ENCODE results near the gene VPS36. TPM values are rescaled to one million over a fixed set of nuclear protein-coding genes. Genes with fewer than 3 reads are reported as not detected.

Gene VPS36
- total and polyA plus RNA-seq, 4 donors, result 10.1 to 34.6 (median 26.2) TPM

GRCh38 chr13:52432456-52432855 lies 18.0 kb downstream of the VPS36 start:
- DNase-seq (ENCODE audit: low spot score), result no peak
- no peaks in the 10 kb centered on the region for H3K27me3 ChIP-seq (ENCODE audit: control insufficient read depth in 4 of 4, insufficient read depth in 4 of 4, low read length in 3 of 4)
- no peak overlapping the region for H3K4me3 ChIP-seq (ENCODE audit: low read depth in 1 of 3, low read length in 3 of 3)
- 94% methylated on average over 2 of the region's 2 CpGs for WGBS
- H3K9ac ChIP-seq (ENCODE audit: low read depth in 1 of 2, low read length in 2 of 2), result no peak overlapping the region
- H3K36me3 ChIP-seq (ENCODE audit: control insufficient read depth in 4 of 4, insufficient read depth in 3 of 4, low read depth in 1 of 4, low read length in 3 of 4), result peaks cover 6 to 48% (median 33%) of the 10 kb centered on the region in 4 donors
- H3K9me3 ChIP-seq (ENCODE audit: control insufficient read depth in 4 of 4, low read length in 3 of 4), result no peaks in the 10 kb centered on the region
- H3K4me1 ChIP-seq (ENCODE audit: control insufficient read depth in 4 of 4, insufficient read depth in 4 of 4, low read length in 3 of 4), result no peaks in the 10 kb centered on the region
- no peak overlapping the region for H3K27ac ChIP-seq (ENCODE audit: low read depth in 1 of 2, low read length in 2 of 2)
- TF ChIP-seq REST (IDR thresholded peaks at IDR 0.05) (no peak), HNF4A (conservative IDR thresholded peaks at IDR 0.05) (no peak), EGR1 (IDR thresholded peaks at IDR 0.05; ENCODE audit: low read depth in 2 of 2) (no peak), SP1 (IDR thresholded peaks at IDR 0.05) (no peak), RXRA (IDR thresholded peaks at IDR 0.05) (no peak), GABPA (IDR thresholded peaks at IDR 0.05 in 1 of 2, conservative IDR thresholded peaks at IDR 0.05 in 1 of 2) (no peak), NR2F2 (IDR thresholded peaks at IDR 0.05) (no peak), FOXA2 (IDR thresholded peaks at IDR 0.05) (no peak), ZBTB33 (IDR thresholded peaks at IDR 0.05) (no peak), TAF1 (conservative IDR thresholded peaks at IDR 0.05) (no peak), CTCF (IDR thresholded peaks at IDR 0.05; ENCODE audit: low read depth, low read length, missing input control) (no peak), YY1 (IDR thresholded peaks at IDR 0.05) (no peak), JUND (IDR thresholded peaks at IDR 0.05) (no peak), MAX (IDR thresholded peaks at IDR 0.05) (no peak), FOXA1 (IDR thresholded peaks at IDR 0.05) (no peak), RAD21 (IDR thresholded peaks at IDR 0.05) (no peak), HNF4G (IDR thresholded peaks at IDR 0.05) (no peak), ATF3 (IDR thresholded peaks at IDR 0.05) (no peak)
